ENCODE measurements around the gene ZNF516.

Gene ZNF516

GRCh38 chr18:76425146-76426131 is 69.6 kb downstream of the ZNF516 start:
- in situ Hi-C loops (cut with HindIII; ENCODE audit: low sequenced_read_pairs), result no loop called here

GRCh38 chr18:76422838-76423237 is 72.2 kb downstream of the ZNF516 start:
- in situ Hi-C loops (cut with HindIII; ENCODE audit: low sequenced_read_pairs), result no loop called here

GRCh38 chr18:76422121-76422520 is 72.9 kb downstream of the ZNF516 start:
- in situ Hi-C loops (cut with HindIII; ENCODE audit: low sequenced_read_pairs), result no loop called here

- in situ Hi-C loops (cut with HindIII; ENCODE audit: low sequenced_read_pairs), result no loop called here
These were observed 73.4 kb downstream of the ZNF516 start for GRCh38 chr18:76421685-76422078.

GRCh38 chr18:76420898-76421684 is 74.0 kb downstream of the ZNF516 start:
- in situ Hi-C loops (cut with HindIII; ENCODE audit: low sequenced_read_pairs), result no loop called here

GRCh38 chr18:76419811-76420210 is 75.2 kb downstream of the ZNF516 start:
- in situ Hi-C loops (cut with HindIII; ENCODE audit: low sequenced_read_pairs), result no loop called here

- in situ Hi-C loops (cut with HindIII; ENCODE audit: low sequenced_read_pairs), result no loop called here
These were observed 78.1 kb downstream of the ZNF516 start for GRCh38 chr18:76416911-76417310.

- in situ Hi-C loops (cut with HindIII; ENCODE audit: low sequenced_read_pairs), result no loop called here
These were observed 80.0 kb downstream of the ZNF516 start for GRCh38 chr18:76414936-76415621.

- in situ Hi-C loops (cut with HindIII; ENCODE audit: low sequenced_read_pairs), result no loop called here
These were observed 82.0 kb downstream of the ZNF516 start for GRCh38 chr18:76412818-76413565.

- in situ Hi-C loops (cut with HindIII; ENCODE audit: low sequenced_read_pairs), result no loop called here
These were observed 82.8 kb downstream of the ZNF516 start for GRCh38 chr18:76412010-76412817.

GRCh38 chr18:76410660-76411417 is 84.2 kb downstream of the ZNF516 start:
- in situ Hi-C loops (cut with HindIII; ENCODE audit: low sequenced_read_pairs), result no loop called here

GRCh38 chr18:76410033-76410432 is 85.0 kb downstream of the ZNF516 start:
- in situ Hi-C loops (cut with HindIII; ENCODE audit: low sequenced_read_pairs), result no loop called here

GRCh38 chr18:76408480-76409067 is 86.5 kb downstream of the ZNF516 start:
- in situ Hi-C loops (cut with HindIII; ENCODE audit: low sequenced_read_pairs), result no loop called here

- in situ Hi-C loops (cut with HindIII; ENCODE audit: low sequenced_read_pairs), result no loop called here
These were observed 87.4 kb downstream of the ZNF516 start for GRCh38 chr18:76407681-76408080.

GRCh38 chr18:76406791-76407190 is 88.3 kb downstream of the ZNF516 start:
- in situ Hi-C loops (cut with HindIII; ENCODE audit: low sequenced_read_pairs), result no loop called here

GRCh38 chr18:76405681-76406356 is 89.2 kb downstream of the ZNF516 start:
- in situ Hi-C loops (cut with HindIII; ENCODE audit: low sequenced_read_pairs), result no loop called here

- in situ Hi-C loops (cut with HindIII; ENCODE audit: low sequenced_read_pairs), result no loop called here
These were observed 89.8 kb downstream of the ZNF516 start for GRCh38 chr18:76405280-76405679.

- in situ Hi-C loops (cut with HindIII; ENCODE audit: low sequenced_read_pairs), result no loop called here
These were observed 90.7 kb downstream of the ZNF516 start for GRCh38 chr18:76404345-76404831.

Data from endothelial cell of hepatic sinusoid (primary cell).